Daoy (cell line): Measurements from ENCODE around the gene PEAK3. TPM values are rescaled to one million over a fixed set of nuclear protein-coding genes. Genes with fewer than 3 reads are reported as not detected.

ENCODE experiments used
- DNase-seq: peaks from one replicate; pipeline ENCODE4 v3.0.0-alpha.2; 2015; ENCODE audit warnings: low read depth
- total RNA-seq: library from RNA; depleted of rRNA; stranded (reverse); fragments of >200 nt; shearing (Covaris generic); gene quantifications from 2 replicates; pipeline ENCODE4 v1.2.3, GENCODE V29; 2014

PEAK3 gene
- total RNA-seq, 1 experiment from 2014 or later, result not detected

GRCh38 chr19:2250766-2251105, 31.2 kb downstream of the PEAK3 start:
- peak; percentile 23 for DNase-seq

- peak; percentile 48 for DNase-seq
Measured at GRCh38 chr19:2249880-2250765, 31.9 kb downstream of the PEAK3 start.

GRCh38 chr19:2249010-2249866, 32.7 kb downstream of the PEAK3 start, which contains the start of gene AMH:
Gene AMH (plus strand): TSS chr19:2249323. CDS start chr19:2249333, 10 bp downstream.
- DNase-seq, result peak; percentile 37

- no peak for DNase-seq
Measured at GRCh38 chr19:2248136-2249009, 33.6 kb downstream of the PEAK3 start.

- DNase-seq, result no peak
Measured at GRCh38 chr19:2247433-2248101, 34.4 kb downstream of the PEAK3 start.

- peak; percentile 70 for DNase-seq
Measured at GRCh38 chr19:2246801-2247361, 35.1 kb downstream of the PEAK3 start.

- DNase-seq, result no peak
Measured at GRCh38 chr19:2246014-2246620, 35.9 kb downstream of the PEAK3 start.

- DNase-seq, result no peak
Measured at GRCh38 chr19:2245273-2245672, 36.7 kb downstream of the PEAK3 start.

- no peak for DNase-seq
Measured at GRCh38 chr19:2244486-2244885, 37.5 kb downstream of the PEAK3 start.

- no peak for DNase-seq
Measured at GRCh38 chr19:2244125-2244411, 37.9 kb downstream of the PEAK3 start.

- DNase-seq, result no peak
Measured at GRCh38 chr19:2243274-2244124, 38.5 kb downstream of the PEAK3 start.

GRCh38 chr19:2242816-2243215, 39.2 kb downstream of the PEAK3 start:
- no peak for DNase-seq

- no peak for DNase-seq
Measured at GRCh38 chr19:2242092-2242537, 39.9 kb downstream of the PEAK3 start.

GRCh38 chr19:2240881-2241760, 40.9 kb downstream of the PEAK3 start:
- no peak for DNase-seq

- DNase-seq, result no peak
Measured at GRCh38 chr19:2239771-2240770, 41.9 kb downstream of the PEAK3 start.

- no peak for DNase-seq
Measured at GRCh38 chr19:2239173-2239572, 42.8 kb downstream of the PEAK3 start.

GRCh38 chr19:2237869-2238153, 44.2 kb downstream of the PEAK3 start:
- no peak for DNase-seq
